ENCODE measurements around the gene PRKAG1. TPM values are rescaled to one million over a fixed set of nuclear protein-coding genes. Genes with fewer than 3 reads are reported as not detected.

Gene PRKAG1
- total and polyA plus RNA-seq, 7 donors = 48.6 to 71.3 (median 61.3) TPM

Small RNAs within 50 kb of the gene (small RNA-seq; reads per million reads assigned to genes)
- gene RNU6-940P = 0 reads per million in 3 donors

Other genes with a start within 250 kb of the PRKAG1 start
- gene ADCY6, start 229.7 kb downstream of the PRKAG1 start, total RNA-seq = 10 to 100 TPM; 15.2 to 28.5 (median 16.6) TPM
- 10 to 100 TPM; 10.2 to 52.5 (median 10.9) TPM for gene ADCY6, start 229.7 kb downstream of the PRKAG1 start, polyA plus RNA-seq
- gene CACNB3, start 200.3 kb downstream of the PRKAG1 start, total RNA-seq = 10 to 100 TPM; 10.7 to 32.1 (median 18.4) TPM
- gene CACNB3, start 200.3 kb downstream of the PRKAG1 start, polyA plus RNA-seq = 10 to 100 TPM; 21.0 to 23.4 (median 22.0) TPM
- gene DDX23, start 166.6 kb downstream of the PRKAG1 start, total RNA-seq = 10 to 100 TPM; 52.8 to 91.5 (median 56.3) TPM
- 10 to 100 TPM; 32.4 to 72.0 (median 40.7) TPM for gene DDX23, start 166.6 kb downstream of the PRKAG1 start, polyA plus RNA-seq
- 1 to 10 TPM in 1 of 4 donors, under 1 TPM in 1, not detected in 2; 0.36 to 5.2 TPM for gene RND1, start 152.9 kb downstream of the PRKAG1 start, total RNA-seq
- gene RND1, start 152.9 kb downstream of the PRKAG1 start, polyA plus RNA-seq = 10 to 100 TPM in 1 of 3 donors, 1 to 10 TPM in 2; 2.4 to 16.2 (median 8.0) TPM
- gene FKBP11, start 93.3 kb downstream of the PRKAG1 start, total RNA-seq = 1 to 10 TPM; 4.6 to 7.5 (median 6.4) TPM
- gene FKBP11, start 93.3 kb downstream of the PRKAG1 start, polyA plus RNA-seq = 10 to 100 TPM; 12.0 to 50.2 (median 12.3) TPM
- 10 to 100 TPM; 37.9 to 61.0 (median 49.3) TPM for gene ARF3, start 61.3 kb downstream of the PRKAG1 start, total RNA-seq
- gene ARF3, start 61.3 kb downstream of the PRKAG1 start, polyA plus RNA-seq = 100 to 1,000 TPM in 2 of 3 donors, 10 to 100 TPM in 1; 87.7 to 161 (median 132) TPM
- gene WNT10B, start 47.0 kb downstream of the PRKAG1 start, total RNA-seq = under 1 TPM in 3 of 4 donors, not detected in 1; 0.28 to 0.49 (median 0.36) TPM
- gene WNT10B, start 47.0 kb downstream of the PRKAG1 start, polyA plus RNA-seq = 1 to 10 TPM in 1 of 3 donors, not detected in 2; 1.0 TPM
- not detected for gene WNT1, start 40.5 kb downstream of the PRKAG1 start, total RNA-seq
- gene WNT1, start 40.5 kb downstream of the PRKAG1 start, polyA plus RNA-seq = under 1 TPM in 1 of 3 donors, not detected in 2; 0.10 TPM
- under 1 TPM in 1 of 4 donors, not detected in 3; 0.14 TPM for gene DDN, start 19.4 kb downstream of the PRKAG1 start, total RNA-seq
- gene DDN, start 19.4 kb downstream of the PRKAG1 start, polyA plus RNA-seq = under 1 TPM in 2 of 3 donors, not detected in 1; 0.60 to 0.69 TPM
- gene KMT2D, start 42.0 kb upstream of the PRKAG1 start, total RNA-seq = 10 to 100 TPM; 18.2 to 52.9 (median 30.6) TPM
- 10 to 100 TPM in 2 of 3 donors, 1 to 10 TPM in 1; 1.8 to 61.8 (median 10.2) TPM for gene KMT2D, start 42.0 kb upstream of the PRKAG1 start, polyA plus RNA-seq
- gene RHEBL1, start 51.2 kb upstream of the PRKAG1 start, total RNA-seq = under 1 TPM in 1 of 4 donors, not detected in 3; 0.36 TPM
- 1 to 10 TPM in 1 of 3 donors, not detected in 2; 2.2 TPM for gene RHEBL1, start 51.2 kb upstream of the PRKAG1 start, polyA plus RNA-seq
- under 1 TPM in 2 of 4 donors, not detected in 2; 0.14 to 0.83 TPM for gene DHH, start 76.0 kb upstream of the PRKAG1 start, total RNA-seq
- gene DHH, start 76.0 kb upstream of the PRKAG1 start, polyA plus RNA-seq = under 1 TPM in 1 of 3 donors, not detected in 2; 0.63 TPM
- gene LMBR1L, start 92.1 kb upstream of the PRKAG1 start, total RNA-seq = 10 to 100 TPM; 34.6 to 82.3 (median 51.5) TPM
- 10 to 100 TPM in 2 of 3 donors, 1 to 10 TPM in 1; 7.8 to 41.4 (median 10.2) TPM for gene LMBR1L, start 92.1 kb upstream of the PRKAG1 start, polyA plus RNA-seq
- 100 to 1,000 TPM; 651 to 712 (median 682) TPM for gene TUBA1B, start 112.6 kb upstream of the PRKAG1 start, total RNA-seq
- 1,000 to 10,000 TPM in 1 of 3 donors, 100 to 1,000 TPM in 2; 482 to 1,083 (median 767) TPM for gene TUBA1B, start 112.6 kb upstream of the PRKAG1 start, polyA plus RNA-seq
- 100 to 1,000 TPM; 614 to 677 (median 635) TPM for gene TUBA1A, start 170.3 kb upstream of the PRKAG1 start, total RNA-seq
- gene TUBA1A, start 170.3 kb upstream of the PRKAG1 start, polyA plus RNA-seq = 100 to 1,000 TPM in 1 of 3 donors, 10 to 100 TPM in 2; 20.1 to 129 (median 41.4) TPM
- gene TUBA1C, start 246.3 kb upstream of the PRKAG1 start, total RNA-seq = 100 to 1,000 TPM in 1 of 4 donors, 10 to 100 TPM in 3; 54.8 to 108 (median 87.2) TPM
- 100 to 1,000 TPM; 411 to 694 (median 519) TPM for gene TUBA1C, start 246.3 kb upstream of the PRKAG1 start, polyA plus RNA-seq